ENCODE data around the gene CLDND1. TPM values are rescaled to one million over a fixed set of nuclear protein-coding genes. Genes with fewer than 3 reads are reported as not detected.

Gene CLDND1
- total and polyA plus RNA-seq, 2 of the 13 experiments (the other 11 are each of a cell fraction or from before 2014, with no cell fraction given) = 50.8 to 121 TPM

GRCh38 chr3:98522544-98523281 is at the start of gene CLDND1 (continued):
- TF ChIP-seq ZBTB40 (IDR thresholded peaks at IDR 0.05) = no peak
- peak; percentile 65; the same call in 1 of the 2 replicates for TF ChIP-seq ZBTB40 (CRISPR knock-in tag; IDR thresholded peaks at IDR 0.05)
- peak; percentile 20; the same call in 1 of the 2 replicates for TF ChIP-seq AHR (CRISPR knock-in tag; IDR thresholded peaks at IDR 0.05)
- TF ChIP-seq GRHL1 (CRISPR knock-in tag; conservative IDR thresholded peaks at IDR 0.05) = no peak
- TF ChIP-seq TBL1XR1 (IDR thresholded peaks at IDR 0.05; ENCODE audit: borderline replicate concordance, low read length, partially characterized antibody) = peak; percentile 25
- TF ChIP-seq HNRNPUL1 (IDR thresholded peaks at IDR 0.05; ENCODE audit: low read depth, low read length) = no peak
- TF ChIP-seq JARID2 (CRISPR knock-in tag; IDR thresholded peaks at IDR 0.05; ENCODE audit: insufficient replicate concordance) = no peak
- TF ChIP-seq ISL2 (CRISPR knock-in tag; IDR thresholded peaks at IDR 0.05) = peak; percentile 47; the same call in 1 of the 2 replicates
- TF ChIP-seq PBX3 (CRISPR knock-in tag; IDR thresholded peaks at IDR 0.05; ENCODE audit: borderline replicate concordance) = 0 out of 2 replicates have a peak, but pooled peaks have one; percentile 10

All from HepG2 (cell line).